Upper lobe of right lung (tissue), 1 donor: ENCODE data around the gene ZBTB7C. TPM values are rescaled to one million over a fixed set of nuclear protein-coding genes. Genes with fewer than 3 reads are reported as not detected.

Experiments
- ATAC-seq: fragments of 200-7000 bp; cut with Tn5 transposase; one replicate; pipeline ENCODE4 v1.9.1; 2020; ENCODE audit warnings: mild to moderate bottlenecking, moderate library complexity
- DNase-seq: peaks from one replicate; pipeline ENCODE4 v3.0.0-alpha.2; 2020
- H3K27ac ChIP-seq: fragments of 200-600 bp; one replicate; pipeline ENCODE4 v1.8.0; 2022
- H3K27me3 ChIP-seq: fragments of 200-600 bp; one replicate; pipeline ENCODE4 v1.8.0; 2022; ENCODE audit warnings: mild to moderate bottlenecking
- H3K36me3 ChIP-seq: fragments of 200-600 bp; one replicate; pipeline ENCODE4 v1.8.0; 2022
- H3K4me1 ChIP-seq: fragments of 200-600 bp; one replicate; pipeline ENCODE4 v1.8.0; 2022
- H3K4me3 ChIP-seq: fragments of 200-600 bp; one replicate; pipeline ENCODE4 v1.8.0; 2022; ENCODE audit warnings: mild to moderate bottlenecking
- H3K9me3 ChIP-seq: fragments of 200-600 bp; one replicate; pipeline ENCODE4 v1.8.0; 2022
- CTCF ChIP-seq: fragments of 200-600 bp; IDR thresholded peaks from one replicate; pipeline ENCODE4 v1.8.0; 2022; ENCODE audit warnings: antibody characterized with exemption
- intact Hi-C: fragments of 100-400 bp; cut with DNase I; formaldehyde crosslinking; loops from one replicate; pipeline ENCODE4 v1.11.0; 2022
- total RNA-seq: library from RNA; stranded (reverse); fragmentation: NEBNext Ultra II Directional; extraction: Animal tissue kit (Norgen Biotek cat#: 25700); gene quantifications from one replicate; pipeline ENCODE4 v1.2.1, GENCODE V29; 2021
- donor health status: DM: no; HTN: yes; CAD: no; lungs with severe emphysema.

The ZBTB7C gene
- total RNA-seq, 1 donor from 2014 or later, result 17.7 TPM

DNA sequence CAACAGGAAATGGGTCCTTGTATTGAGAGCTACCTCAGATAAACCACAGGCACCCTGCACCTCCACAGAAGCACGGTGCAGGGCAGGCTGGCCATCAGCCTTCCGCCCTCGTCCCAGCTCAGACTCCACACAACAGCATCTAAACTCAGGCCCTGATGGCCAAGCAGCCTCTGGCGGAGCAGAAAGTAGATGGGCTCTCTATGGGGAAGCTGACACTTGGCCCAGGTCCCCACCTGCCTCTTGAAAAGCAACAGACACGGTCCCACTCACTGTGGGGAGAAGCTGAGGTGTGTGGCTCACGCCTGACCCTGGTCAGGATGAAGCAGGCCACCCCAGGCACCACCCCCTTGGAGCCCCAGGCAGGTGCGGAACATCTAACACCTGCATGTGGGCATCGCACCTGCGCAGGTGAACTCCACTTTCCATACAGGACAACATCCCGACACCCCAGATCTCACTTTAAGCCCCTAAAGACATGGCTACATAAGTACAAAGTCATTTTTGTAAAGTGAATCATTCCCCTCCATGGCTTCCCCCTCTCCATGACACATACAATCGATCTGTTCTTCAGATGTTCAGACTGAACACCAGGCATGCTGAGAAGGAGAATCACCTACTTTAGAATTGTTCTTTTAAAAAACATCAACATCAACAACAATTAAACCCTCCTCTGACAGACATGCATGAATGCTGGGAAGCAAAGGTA, 208.4 kb downstream of the ZBTB7C start:
- TF ChIP-seq CTCF, result no peak
- ATAC-seq, result no peak
- intact Hi-C loops, result no loop called here
- no peaks in the 10 kb centered on the region for H3K36me3 ChIP-seq
- H3K27ac ChIP-seq, result no peak overlapping the region
- no peak overlapping the region for H3K4me3 ChIP-seq
- H3K4me1 ChIP-seq, result no peaks in the 10 kb centered on the region
- no peaks in the 10 kb centered on the region for H3K9me3 ChIP-seq
- no peaks in the 10 kb centered on the region for H3K27me3 ChIP-seq
- no peak for DNase-seq

- ATAC-seq (no peak), DNase-seq (no peak)
- H3K27ac ChIP-seq, result no peak overlapping the region
- TF ChIP-seq CTCF, result no peak
- H3K36me3 ChIP-seq, result no peaks in the 10 kb centered on the region
- no peak overlapping the region for H3K4me3 ChIP-seq
- peaks cover 2% of the 10 kb centered on the region for H3K4me1 ChIP-seq
- no peaks in the 10 kb centered on the region for H3K9me3 ChIP-seq
- intact Hi-C loops, result no loop called here
- H3K27me3 ChIP-seq, result no peaks in the 10 kb centered on the region
Observed at GRCh38 chr18:48199399-48199798, 209.8 kb downstream of the ZBTB7C start.

- no peaks in the 10 kb centered on the region for H3K36me3 ChIP-seq
- H3K27ac ChIP-seq, result no peak overlapping the region
- no peak for TF ChIP-seq CTCF
- DNase-seq (no peak), ATAC-seq (no peak)
- H3K27me3 ChIP-seq, result no peaks in the 10 kb centered on the region
- peaks cover 6% of the 10 kb centered on the region for H3K4me1 ChIP-seq
- no peak overlapping the region for H3K4me3 ChIP-seq
- no peaks in the 10 kb centered on the region for H3K9me3 ChIP-seq
- intact Hi-C loops, result no loop called here
Observed at GRCh38 chr18:48197819-48198218, 211.4 kb downstream of the ZBTB7C start.

- no peaks in the 10 kb centered on the region for H3K36me3 ChIP-seq
- TF ChIP-seq CTCF, result no peak
- intact Hi-C loops, result no loop called here
- H3K4me3 ChIP-seq, result no peak overlapping the region
- DNase-seq (no peak), ATAC-seq (no peak)
- peaks cover 6% of the 10 kb centered on the region for H3K4me1 ChIP-seq
- no peak overlapping the region for H3K27ac ChIP-seq
- H3K9me3 ChIP-seq, result no peaks in the 10 kb centered on the region
- no peaks in the 10 kb centered on the region for H3K27me3 ChIP-seq
Observed at GRCh38 chr18:48195787-48196186, 213.4 kb downstream of the ZBTB7C start.

GRCh38 chr18:48194591-48195181, 214.5 kb downstream of the ZBTB7C start:
- no peaks in the 10 kb centered on the region for H3K9me3 ChIP-seq
- ATAC-seq (no peak), DNase-seq (no peak)
- peaks cover 6% of the 10 kb centered on the region for H3K4me1 ChIP-seq
- H3K4me3 ChIP-seq, result no peak overlapping the region
- intact Hi-C loops, result no loop called here
- no peak for TF ChIP-seq CTCF
- H3K27me3 ChIP-seq, result no peaks in the 10 kb centered on the region
- no peaks in the 10 kb centered on the region for H3K36me3 ChIP-seq
- H3K27ac ChIP-seq, result no peak overlapping the region
